ENCODE results near the gene GPRC5B.

GPRC5B gene

DNA sequence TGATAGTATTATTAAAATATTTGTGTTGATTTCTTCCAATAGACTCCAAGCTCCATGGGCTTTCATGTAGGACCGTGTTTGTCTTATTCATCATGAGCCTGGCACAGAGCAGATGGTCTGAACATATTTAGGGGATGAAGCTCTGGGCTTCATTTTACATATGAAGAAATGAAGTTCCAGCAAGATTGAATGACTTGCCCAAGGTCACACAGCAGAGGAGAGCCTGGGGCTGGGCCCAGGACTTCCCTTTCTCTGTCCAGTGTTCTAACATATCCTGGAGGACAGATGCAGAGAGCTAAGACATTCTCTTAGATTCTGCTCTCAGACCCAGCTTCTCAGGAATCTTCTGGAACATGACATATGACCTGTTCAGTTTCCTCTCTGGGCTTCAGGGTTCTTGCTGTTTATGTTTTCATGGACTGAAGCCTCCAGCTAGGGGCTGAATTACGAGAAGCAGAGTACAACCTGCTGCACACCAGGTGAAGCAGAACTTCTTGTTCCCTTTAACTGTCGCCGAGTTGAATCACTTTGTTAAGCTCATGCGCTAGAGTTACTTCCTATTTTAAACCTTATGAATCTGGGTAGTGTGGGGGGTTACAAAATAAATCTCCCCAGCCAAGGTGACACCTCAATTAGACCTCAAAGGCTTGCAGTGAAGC lies 53.6 kb downstream of the GPRC5B start:
- TF ChIP-seq SIN3A (IDR thresholded peaks at IDR 0.05; ENCODE audit: borderline replicate concordance, insufficient read depth, low read length) (no peak), FOXP2 (optimal IDR thresholded peaks at IDR 0.05; ENCODE audit: borderline replicate concordance, extremely low read depth, extremely low read length, insufficient read depth) (no peak), TAF1 (IDR thresholded peaks at IDR 0.05; ENCODE audit: borderline replicate concordance, insufficient read depth, low read length) (no peak), POLR2AphosphoS5 (IDR thresholded peaks at IDR 0.05; ENCODE audit: low read depth, low read length) (no peak)
- TF ChIP-seq, protein P1, sequence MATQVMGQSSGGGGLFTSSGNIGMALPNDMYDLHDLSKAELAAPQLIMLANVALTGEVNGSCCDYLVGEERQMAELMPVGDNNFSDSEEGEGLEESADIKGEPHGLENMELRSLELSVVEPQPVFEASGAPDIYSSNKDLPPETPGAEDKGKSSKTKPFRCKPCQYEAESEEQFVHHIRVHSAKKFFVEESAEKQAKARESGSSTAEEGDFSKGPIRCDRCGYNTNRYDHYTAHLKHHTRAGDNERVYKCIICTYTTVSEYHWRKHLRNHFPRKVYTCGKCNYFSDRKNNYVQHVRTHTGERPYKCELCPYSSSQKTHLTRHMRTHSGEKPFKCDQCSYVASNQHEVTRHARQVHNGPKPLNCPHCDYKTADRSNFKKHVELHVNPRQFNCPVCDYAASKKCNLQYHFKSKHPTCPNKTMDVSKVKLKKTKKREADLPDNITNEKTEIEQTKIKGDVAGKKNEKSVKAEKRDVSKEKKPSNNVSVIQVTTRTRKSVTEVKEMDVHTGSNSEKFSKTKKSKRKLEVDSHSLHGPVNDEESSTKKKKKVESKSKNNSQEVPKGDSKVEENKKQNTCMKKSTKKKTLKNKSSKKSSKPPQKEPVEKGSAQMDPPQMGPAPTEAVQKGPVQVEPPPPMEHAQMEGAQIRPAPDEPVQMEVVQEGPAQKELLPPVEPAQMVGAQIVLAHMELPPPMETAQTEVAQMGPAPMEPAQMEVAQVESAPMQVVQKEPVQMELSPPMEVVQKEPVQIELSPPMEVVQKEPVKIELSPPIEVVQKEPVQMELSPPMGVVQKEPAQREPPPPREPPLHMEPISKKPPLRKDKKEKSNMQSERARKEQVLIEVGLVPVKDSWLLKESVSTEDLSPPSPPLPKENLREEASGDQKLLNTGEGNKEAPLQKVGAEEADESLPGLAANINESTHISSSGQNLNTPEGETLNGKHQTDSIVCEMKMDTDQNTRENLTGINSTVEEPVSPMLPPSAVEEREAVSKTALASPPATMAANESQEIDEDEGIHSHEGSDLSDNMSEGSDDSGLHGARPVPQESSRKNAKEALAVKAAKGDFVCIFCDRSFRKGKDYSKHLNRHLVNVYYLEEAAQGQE (IDR thresholded peaks at IDR 0.05; ENCODE audit: insufficient read depth in 1 of 2, low read depth in 2 of 2, low read length in 2 of 2) = no peak

DNA sequence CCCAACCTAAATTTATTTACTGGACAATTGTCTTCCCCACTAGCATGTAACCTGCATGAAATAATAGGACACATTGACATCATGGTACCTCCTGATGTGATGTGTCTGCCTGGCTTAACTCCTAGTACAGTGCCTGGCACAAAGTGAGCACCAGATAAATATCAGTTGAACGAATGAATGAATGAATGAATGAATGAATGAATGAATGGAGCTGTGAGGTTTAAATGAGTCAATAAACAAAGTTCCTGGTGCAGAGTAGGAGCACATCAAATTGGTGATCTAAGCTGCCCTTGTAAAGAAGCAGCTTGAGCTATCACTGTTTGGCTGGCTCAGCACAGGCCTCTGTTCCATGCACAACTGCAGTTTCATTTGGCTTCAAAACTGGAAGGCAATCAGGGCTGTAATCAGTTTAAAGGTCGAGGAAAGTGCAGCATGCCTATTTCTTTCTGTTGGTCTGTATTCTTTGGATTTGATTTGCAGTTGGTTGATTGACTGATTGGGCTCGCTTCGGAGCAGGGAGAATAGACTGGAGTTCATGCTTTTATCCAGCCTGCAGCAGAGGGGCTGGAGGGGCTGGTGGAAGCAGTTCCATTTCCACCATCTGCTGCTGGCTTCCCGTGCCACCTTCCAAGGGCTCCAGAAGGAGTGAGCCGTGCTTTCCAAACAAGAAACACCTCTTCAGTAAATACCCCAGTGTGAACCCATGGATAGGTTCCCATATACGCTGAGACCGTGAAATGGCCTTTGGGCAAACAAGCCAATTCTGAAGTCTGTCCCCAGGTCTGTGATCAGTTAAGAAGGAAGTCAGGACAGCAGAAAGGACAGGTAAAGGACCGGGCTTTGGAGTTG lies 54.6 kb downstream of the GPRC5B start:
- no peak for TF ChIP-seq FOXP2 (optimal IDR thresholded peaks at IDR 0.05; ENCODE audit: borderline replicate concordance, extremely low read depth, extremely low read length, insufficient read depth)
- TF ChIP-seq, protein P1 (IDR thresholded peaks at IDR 0.05; ENCODE audit: insufficient read depth in 1 of 2, low read depth in 2 of 2, low read length in 2 of 2) = no peak
- TF ChIP-seq TAF1 (IDR thresholded peaks at IDR 0.05; ENCODE audit: borderline replicate concordance, insufficient read depth, low read length) = no peak

DNA sequence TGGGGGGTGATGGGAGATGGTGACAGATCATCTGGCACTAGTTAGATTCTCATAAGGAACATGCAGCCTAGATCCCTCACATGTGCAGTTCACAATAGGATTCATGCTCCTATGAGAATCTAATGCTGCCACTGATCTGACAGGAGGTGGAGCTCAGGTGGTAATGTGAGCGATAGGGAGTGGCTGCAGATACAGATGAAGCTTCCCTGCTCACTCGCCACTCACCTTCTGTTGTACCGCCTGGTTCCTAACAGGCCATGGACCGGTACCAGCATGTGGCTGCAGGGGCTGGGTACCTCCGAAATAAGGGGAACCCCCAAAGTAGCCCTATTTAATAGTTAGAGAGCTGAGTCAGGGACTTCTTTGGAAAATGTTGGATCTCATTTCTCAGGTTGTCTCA lies 60.4 kb downstream of the GPRC5B start:
- no peak for TF ChIP-seq POLR2AphosphoS5 (IDR thresholded peaks at IDR 0.05; ENCODE audit: low read depth, low read length)
- TF ChIP-seq TAF1 (IDR thresholded peaks at IDR 0.05; ENCODE audit: borderline replicate concordance, insufficient read depth, low read length) = no peak
- TF ChIP-seq FOXP2 (optimal IDR thresholded peaks at IDR 0.05; ENCODE audit: borderline replicate concordance, extremely low read depth, extremely low read length, insufficient read depth) = no peak
- TF ChIP-seq, protein P1 (IDR thresholded peaks at IDR 0.05; ENCODE audit: insufficient read depth in 1 of 2, low read depth in 2 of 2, low read length in 2 of 2) = no peak
- TF ChIP-seq SIN3A (IDR thresholded peaks at IDR 0.05; ENCODE audit: borderline replicate concordance, insufficient read depth, low read length) = no peak

GRCh38 chr16:19823322-19823721 lies 61.3 kb downstream of the GPRC5B start:
- TF ChIP-seq SIN3A (IDR thresholded peaks at IDR 0.05; ENCODE audit: borderline replicate concordance, insufficient read depth, low read length) (no peak), POLR2AphosphoS5 (IDR thresholded peaks at IDR 0.05; ENCODE audit: low read depth, low read length) (no peak), FOXP2 (optimal IDR thresholded peaks at IDR 0.05; ENCODE audit: borderline replicate concordance, extremely low read depth, extremely low read length, insufficient read depth) (no peak), TAF1 (IDR thresholded peaks at IDR 0.05; ENCODE audit: borderline replicate concordance, insufficient read depth, low read length) (no peak)
- TF ChIP-seq, protein P1 (IDR thresholded peaks at IDR 0.05; ENCODE audit: insufficient read depth in 1 of 2, low read depth in 2 of 2, low read length in 2 of 2) = no peak
